Embryonic facial prominence (tissue), 1 donor: ENCODE results near the gene KIDINS220.

ENCODE experiments used
- DNase-seq: peaks from one replicate; pipeline ENCODE4 v3.0.0-alpha.2; 2016; ENCODE audit errors: extremely low spot score

Gene KIDINS220

GRCh38 chr2:8699839-8700238 is 137.6 kb downstream of the KIDINS220 start:
- DNase-seq = no peak

GRCh38 chr2:8697190-8697589 is 140.2 kb downstream of the KIDINS220 start:
- DNase-seq = no peak

GRCh38 chr2:8694737-8695136 is 142.7 kb downstream of the KIDINS220 start:
- no peak for DNase-seq

- DNase-seq = no peak
Observed at GRCh38 chr2:8693157-8693821, 144.1 kb downstream of the KIDINS220 start.

- no peak for DNase-seq
Observed at GRCh38 chr2:8692783-8693156, 144.6 kb downstream of the KIDINS220 start.

GRCh38 chr2:8691859-8692437 is 145.5 kb downstream of the KIDINS220 start:
- no peak for DNase-seq

- DNase-seq = peak; percentile 27
Observed at GRCh38 chr2:8685697-8686358, 151.6 kb downstream of the KIDINS220 start.

- no peak for DNase-seq
Observed at GRCh38 chr2:8684878-8685696, 152.3 kb downstream of the KIDINS220 start.

GRCh38 chr2:8684540-8684877 is 152.9 kb downstream of the KIDINS220 start:
- DNase-seq = no peak

GRCh38 chr2:8682719-8683667 is 154.4 kb downstream of the KIDINS220 start:
- DNase-seq = peak; percentile 43

- peak; percentile 96 for DNase-seq
Observed at GRCh38 chr2:8681786-8682692, 155.4 kb downstream of the KIDINS220 start, which contains the start of gene ID2. ID2 (plus strand) TSS chr2:8682056; CDS start chr2:8682166, 110 bp downstream.

- peak; percentile 47 for DNase-seq
Observed at GRCh38 chr2:8680822-8681760, 156.3 kb downstream of the KIDINS220 start.

- no peak for DNase-seq
Observed at GRCh38 chr2:8679827-8680731, 157.3 kb downstream of the KIDINS220 start.

GRCh38 chr2:8679567-8679826 is 157.9 kb downstream of the KIDINS220 start:
- DNase-seq = no peak
